ENCODE results near the gene TRAF5. TPM values are rescaled to one million over a fixed set of nuclear protein-coding genes. Genes with fewer than 3 reads are reported as not detected.
A peak's percentile ranks its signal among the peaks of the same experiment; 100 is the strongest.
"Not testable (repeated sequence)": the region's sequence is repeated elsewhere in the genome, so short reads cannot be mapped to it uniquely, and the experiment has no call there.

TRAF5 gene
- total RNA-seq, 1 donor from 2014 or later: 58.7 TPM

- Mint-ChIP-seq H3K9me3 (ENCODE audit: low read depth) (no peaks in the 10 kb centered on the region), H3K27ac (ENCODE audit: unreplicated experiment) (no peak overlapping the region), H3K4me3 (ENCODE audit: unreplicated experiment) (no peak overlapping the region), H3K4me1 (ENCODE audit: low read depth) (no peaks in the 10 kb centered on the region), H3K27me3 (ENCODE audit: low read depth) (no peaks in the 10 kb centered on the region), H3K36me3 (ENCODE audit: low read depth) (peaks cover 2% of the 10 kb centered on the region)
- no peak for DNase-seq (ENCODE audit: low spot score)
- no peak for TF ChIP-seq CTCF (IDR thresholded peaks at IDR 0.05)
These were observed 66.6 kb downstream of the TRAF5 start for GRCh38 chr1:211393203-211393602.

DNA sequence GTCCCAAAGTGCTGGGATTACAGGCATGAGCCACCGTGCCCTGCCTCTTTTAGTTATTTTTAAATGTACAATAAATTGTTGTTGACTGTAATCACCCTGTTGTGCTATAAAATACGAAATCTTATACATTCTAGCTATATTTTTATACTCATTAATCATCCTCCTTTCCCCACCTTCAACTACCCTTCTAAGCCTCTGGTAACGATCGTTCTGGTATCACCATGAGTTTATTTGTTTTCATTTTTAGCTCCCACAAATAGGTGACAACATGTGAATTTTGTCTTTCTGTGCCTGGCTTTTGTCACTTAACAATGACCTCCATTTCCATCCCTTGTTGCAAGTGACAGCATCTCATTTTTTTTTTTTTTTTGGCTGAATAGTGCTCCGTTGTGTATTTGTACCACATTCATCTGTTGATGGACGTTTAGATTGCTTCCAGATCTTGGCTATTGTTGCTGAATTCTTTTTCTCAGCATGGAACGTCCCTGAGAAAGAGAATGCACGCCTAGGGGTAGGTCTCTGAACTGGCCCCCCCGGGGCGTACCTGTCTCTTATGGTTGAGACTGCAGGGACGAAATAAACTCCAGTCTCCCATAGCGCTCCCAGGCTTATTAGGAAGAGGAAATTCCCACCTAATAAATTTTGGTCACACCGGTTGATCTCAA lies 71.8 kb downstream of the TRAF5 start:
- peaks cover 16% of the 10 kb centered on the region for H3K9me3 Mint-ChIP-seq (ENCODE audit: low read depth)
- DNase-seq (ENCODE audit: low spot score); H3K27ac Mint-ChIP-seq (ENCODE audit: unreplicated experiment); H3K4me1 Mint-ChIP-seq (ENCODE audit: low read depth); H3K4me3 Mint-ChIP-seq (ENCODE audit: unreplicated experiment); H3K27me3 Mint-ChIP-seq (ENCODE audit: low read depth): not testable (repeated sequence)
- peaks cover 21% of the 10 kb centered on the region for H3K36me3 Mint-ChIP-seq (ENCODE audit: low read depth)

DNA sequence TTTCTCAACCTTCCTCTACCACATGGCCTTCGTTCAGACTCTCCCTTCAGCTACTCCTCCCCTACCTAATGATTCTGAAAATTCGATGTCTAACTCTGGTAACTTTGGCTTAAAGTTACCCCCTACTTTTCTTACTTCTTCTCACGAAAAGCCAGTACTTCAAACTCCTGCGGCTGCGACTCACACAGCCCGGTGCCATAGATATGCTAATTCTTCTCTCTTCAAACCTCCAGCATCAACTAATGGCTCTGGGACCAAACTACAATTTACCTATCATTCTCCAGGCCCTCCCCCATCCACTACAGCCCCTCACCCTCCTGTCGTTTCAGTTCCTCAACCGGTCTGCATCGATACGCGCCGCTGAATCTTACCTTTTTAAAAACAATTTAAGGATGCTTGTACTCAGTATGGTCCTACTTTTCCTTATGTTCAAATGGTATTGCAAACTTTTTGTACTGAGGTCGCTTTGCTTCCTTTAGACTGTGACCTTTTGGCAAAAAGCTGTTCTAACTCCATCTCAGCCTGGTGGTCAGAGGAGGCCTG lies 73.3 kb downstream of the TRAF5 start:
- peaks cover 23% of the 10 kb centered on the region for H3K36me3 Mint-ChIP-seq (ENCODE audit: low read depth)
- H3K9me3 Mint-ChIP-seq (ENCODE audit: low read depth): peaks cover 16% of the 10 kb centered on the region
- not testable (repeated sequence) for DNase-seq (ENCODE audit: low spot score); H3K4me1 Mint-ChIP-seq (ENCODE audit: low read depth); H3K27ac Mint-ChIP-seq (ENCODE audit: unreplicated experiment); H3K4me3 Mint-ChIP-seq (ENCODE audit: unreplicated experiment); H3K27me3 Mint-ChIP-seq (ENCODE audit: low read depth)

- not testable (repeated sequence) for DNase-seq (ENCODE audit: low spot score); H3K4me3 Mint-ChIP-seq (ENCODE audit: unreplicated experiment); H3K4me1 Mint-ChIP-seq (ENCODE audit: low read depth); H3K27me3 Mint-ChIP-seq (ENCODE audit: low read depth); H3K27ac Mint-ChIP-seq (ENCODE audit: unreplicated experiment)
- peaks cover 22% of the 10 kb centered on the region for H3K9me3 Mint-ChIP-seq (ENCODE audit: low read depth)
- peaks cover 30% of the 10 kb centered on the region for H3K36me3 Mint-ChIP-seq (ENCODE audit: low read depth)
These were observed 75.1 kb downstream of the TRAF5 start for GRCh38 chr1:211401751-211402150.

DNA sequence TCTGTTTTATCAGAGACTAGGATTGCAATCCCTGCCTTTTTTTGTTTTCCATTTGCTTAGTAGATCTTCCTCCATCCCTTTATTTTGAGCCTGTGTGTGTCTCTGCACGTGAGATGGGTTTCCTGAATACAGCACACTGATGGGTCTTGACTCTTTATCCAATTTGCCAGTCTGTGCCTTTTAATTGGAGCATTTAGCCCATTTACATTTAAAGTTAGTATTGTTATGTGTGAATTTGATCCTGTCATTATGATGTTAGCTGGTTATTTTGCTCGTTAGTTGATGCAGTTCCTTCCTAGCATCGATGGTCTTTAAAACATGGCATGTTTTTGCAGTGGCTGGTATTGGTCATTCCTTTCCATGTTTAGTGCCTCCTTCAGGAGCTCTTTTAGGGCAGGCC lies 79.5 kb downstream of the TRAF5 start:
- not testable (repeated sequence) for DNase-seq (ENCODE audit: low spot score); H3K4me3 Mint-ChIP-seq (ENCODE audit: unreplicated experiment); H3K27ac Mint-ChIP-seq (ENCODE audit: unreplicated experiment); H3K4me1 Mint-ChIP-seq (ENCODE audit: low read depth); H3K27me3 Mint-ChIP-seq (ENCODE audit: low read depth)
- peaks cover 31% of the 10 kb centered on the region for H3K9me3 Mint-ChIP-seq (ENCODE audit: low read depth)
- peaks cover 22% of the 10 kb centered on the region for H3K36me3 Mint-ChIP-seq (ENCODE audit: low read depth)

DNA sequence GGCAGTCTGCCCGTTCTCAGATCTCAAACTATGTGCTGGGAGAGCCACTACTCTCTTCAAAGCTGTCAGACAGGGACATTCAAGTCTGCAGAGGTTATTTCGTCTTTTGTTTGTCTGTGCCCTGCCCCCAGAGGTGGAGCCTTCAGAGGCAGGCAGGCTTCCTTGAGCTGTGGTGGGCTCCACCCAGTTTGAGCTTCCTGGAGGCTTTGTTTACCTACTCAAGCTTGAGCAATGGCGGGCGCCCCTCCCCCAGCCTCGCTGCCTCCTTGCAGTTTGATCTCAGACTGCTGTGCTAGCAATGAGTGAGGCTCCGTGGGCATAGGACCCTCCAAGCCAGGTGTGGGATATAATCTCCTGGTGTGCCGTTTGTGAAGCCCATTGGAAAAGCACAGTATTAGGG lies 81.1 kb downstream of the TRAF5 start:
- not testable (repeated sequence) for H3K27me3 Mint-ChIP-seq (ENCODE audit: low read depth)
- peaks cover 19% of the 10 kb centered on the region for H3K9me3 Mint-ChIP-seq (ENCODE audit: low read depth)

GRCh38 chr1:211411639-211412038 lies 85.0 kb downstream of the TRAF5 start:
- H3K4me1 Mint-ChIP-seq (ENCODE audit: low read depth): peaks cover 7% of the 10 kb centered on the region
- H3K4me3 Mint-ChIP-seq (ENCODE audit: unreplicated experiment): no peak overlapping the region
- DNase-seq (ENCODE audit: low spot score): no peak
- H3K27me3 Mint-ChIP-seq (ENCODE audit: low read depth): no peaks in the 10 kb centered on the region
- H3K9me3 Mint-ChIP-seq (ENCODE audit: low read depth): peaks cover 13% of the 10 kb centered on the region
- TF ChIP-seq CTCF (IDR thresholded peaks at IDR 0.05): no peak
- no peak overlapping the region for H3K27ac Mint-ChIP-seq (ENCODE audit: unreplicated experiment)
- peaks cover 9% of the 10 kb centered on the region for H3K36me3 Mint-ChIP-seq (ENCODE audit: low read depth)

More for the DNA sequence above, 81.1 kb downstream of the TRAF5 start:
- not testable (repeated sequence) for DNase-seq (ENCODE audit: low spot score); H3K27ac Mint-ChIP-seq (ENCODE audit: unreplicated experiment); H3K4me3 Mint-ChIP-seq (ENCODE audit: unreplicated experiment); H3K4me1 Mint-ChIP-seq (ENCODE audit: low read depth)
- peaks cover 16% of the 10 kb centered on the region for H3K36me3 Mint-ChIP-seq (ENCODE audit: low read depth)

DNA sequence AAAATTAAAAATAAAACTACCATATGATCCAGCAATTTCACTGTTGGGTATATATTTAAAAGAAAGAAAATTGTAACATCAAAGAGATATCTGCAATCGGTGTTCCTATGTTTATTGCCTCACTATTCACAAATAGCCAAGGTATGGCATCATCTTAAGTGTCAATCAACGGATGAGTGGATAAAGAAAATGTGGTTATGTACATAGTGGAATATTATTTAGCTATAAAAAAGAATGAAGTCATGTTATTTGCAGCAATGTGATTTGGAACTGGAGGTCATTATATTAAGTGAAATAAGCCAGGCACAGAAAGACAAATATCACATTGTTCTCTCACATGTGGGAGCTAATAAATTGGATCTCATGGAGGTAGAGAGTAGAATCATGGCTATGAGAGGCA lies 89.1 kb downstream of the TRAF5 start:
- peaks cover 4% of the 10 kb centered on the region for H3K9me3 Mint-ChIP-seq (ENCODE audit: low read depth)
- no peaks in the 10 kb centered on the region for H3K27me3 Mint-ChIP-seq (ENCODE audit: low read depth)
- H3K36me3 Mint-ChIP-seq (ENCODE audit: low read depth): peaks cover 4% of the 10 kb centered on the region
- peak overlapping the region; percentile 62 for H3K4me3 Mint-ChIP-seq (ENCODE audit: unreplicated experiment)
- peak overlapping the region; percentile 85 for H3K27ac Mint-ChIP-seq (ENCODE audit: unreplicated experiment)
- no peak for TF ChIP-seq CTCF (IDR thresholded peaks at IDR 0.05)
- DNase-seq (ENCODE audit: low spot score): no peak
- peaks cover 26% of the 10 kb centered on the region for H3K4me1 Mint-ChIP-seq (ENCODE audit: low read depth)
